ACC112 (cell line): ENCODE data around the gene SETD2.
"Not testable (repeated sequence)": the region's sequence is repeated elsewhere in the genome, so short reads cannot be mapped to it uniquely, and the experiment has no call there.

Experiments used
- H2AFZ ChIP-seq: fragments of 200-600 bp; sonication (generic); one replicate; pipeline ENCODE4 v1.6.0; 2017; ENCODE audit warnings: antibody characterized with exemption, low read length; ENCODE audit not compliant: unreplicated experiment
- H3K27ac ChIP-seq: fragments of 200-600 bp; sonication (generic); 2 replicates; pipeline ENCODE4 v1.5.1; 2014; ENCODE audit warnings: low read depth, mild to moderate bottlenecking, antibody characterized with exemption, low read length, moderate library complexity
- H3K27me3 ChIP-seq: fragments of 200-600 bp; sonication (generic); 2 replicates; pipeline ENCODE4 v1.6.1; 2014; ENCODE audit warnings: mild to moderate bottlenecking, antibody characterized with exemption, low read length, moderate library complexity, mixed read lengths; ENCODE audit not compliant: insufficient read depth
- H3K36me3 ChIP-seq: fragments of 200-600 bp; sonication (generic); 2 replicates; pipeline ENCODE4 v1.6.1; 2016; ENCODE audit warnings: mild to moderate bottlenecking, antibody characterized with exemption, low read length, moderate library complexity, mixed read lengths; ENCODE audit not compliant: insufficient read depth
- H3K4me1 ChIP-seq: fragments of 200-600 bp; sonication (generic); one replicate; pipeline ENCODE4 v1.6.1; 2016; ENCODE audit warnings: low read length, mixed read lengths; ENCODE audit not compliant: insufficient read depth, unreplicated experiment, control insufficient read depth
- H3K4me3 ChIP-seq: fragments of 200-600 bp; sonication (generic); 2 replicates; pipeline ENCODE4 v1.5.1; 2014; ENCODE audit warnings: mild to moderate bottlenecking, low read depth, low read length
- H3K79me2 ChIP-seq: fragments of 200-600 bp; sonication (generic); one replicate; pipeline ENCODE4 v1.6.0; 2016; ENCODE audit warnings: low read length; ENCODE audit not compliant: control insufficient read depth, unreplicated experiment, insufficient read depth

Gene SETD2

GRCh38 chr3:47164007-47164881 lies at the start of gene SETD2:
SETD2 (minus strand) TSS chr3:47164113; CDS start chr3:47163924, 189 bp downstream.
- Histone ChIP-seq H3K27ac (peak within 1 kb of the TSS; percentile 77), H3K79me2 (peaks cover 89% of the 10 kb centered on the region), H3K36me3 (no peaks in the 10 kb centered on the region), H3K27me3 (no peaks in the 10 kb centered on the region), H3K4me3 (peak within 1 kb of the TSS; percentile 90), H3K4me1 (peaks cover 26% of the 10 kb centered on the region), H2AFZ (peak within 1 kb of the TSS; percentile 88)

- H2AFZ ChIP-seq, result no peak overlapping the region
- no peak overlapping the region for H3K4me3 ChIP-seq
- H3K27me3 ChIP-seq, result no peaks in the 10 kb centered on the region
- no peaks in the 10 kb centered on the region for H3K79me2 ChIP-seq
- no peaks in the 10 kb centered on the region for H3K4me1 ChIP-seq
- no peak overlapping the region for H3K27ac ChIP-seq
- H3K36me3 ChIP-seq, result no peaks in the 10 kb centered on the region
Measured at GRCh38 chr3:47210863-47211405, 47.0 kb upstream of the SETD2 start.

DNA sequence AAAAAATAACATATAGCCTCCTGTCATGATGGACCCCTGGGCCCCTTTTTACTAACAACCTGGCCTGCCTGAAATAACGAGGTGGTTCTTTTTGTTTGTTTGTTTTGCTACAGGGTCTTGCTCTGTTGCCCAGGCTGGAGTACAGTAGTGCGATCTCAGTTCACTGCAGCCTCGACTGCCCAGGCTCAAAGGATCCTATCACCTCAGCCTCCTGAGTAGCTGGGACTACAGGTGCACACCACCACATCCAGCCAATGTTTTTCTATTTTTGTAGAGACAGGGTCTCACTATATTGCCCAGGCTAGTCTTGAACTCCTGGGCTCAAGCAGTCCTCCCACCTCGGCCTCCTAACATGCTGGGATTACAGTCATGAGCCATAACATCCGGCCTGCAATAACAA lies 42.1 kb upstream of the SETD2 start:
- not testable (repeated sequence) for H3K4me1 ChIP-seq, H3K27ac ChIP-seq, H3K36me3 ChIP-seq, H3K27me3 ChIP-seq, H3K4me3 ChIP-seq, H3K79me2 ChIP-seq, H2AFZ ChIP-seq

- Histone ChIP-seq H2AFZ (no peak overlapping the region), H3K27me3 (no peaks in the 10 kb centered on the region), H3K79me2 (no peaks in the 10 kb centered on the region), H3K27ac (no peak overlapping the region), H3K4me1 (no peaks in the 10 kb centered on the region), H3K4me3 (no peak overlapping the region), H3K36me3 (no peaks in the 10 kb centered on the region)
Measured at GRCh38 chr3:47204875-47205274, 41.0 kb upstream of the SETD2 start.

DNA sequence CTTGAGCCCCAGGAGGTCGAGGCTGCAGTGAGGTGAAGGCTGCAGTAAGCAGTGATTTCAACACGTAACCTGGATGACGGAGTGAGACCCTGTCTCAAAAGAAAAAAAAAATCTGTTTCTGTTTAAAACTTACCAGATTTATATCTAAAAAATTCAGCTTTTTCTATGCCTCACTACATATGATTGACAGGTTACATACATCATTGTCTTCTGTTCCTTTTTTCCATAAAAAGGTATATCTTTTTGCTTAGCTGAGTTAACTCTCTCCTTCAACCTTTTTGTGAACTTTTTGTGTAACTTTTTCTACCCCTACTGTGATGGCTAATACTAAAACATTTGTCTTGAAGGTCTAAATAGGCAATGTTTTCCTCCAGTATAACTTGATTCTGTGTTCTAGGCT lies 38.6 kb upstream of the SETD2 start:
- Histone ChIP-seq H2AFZ (no peak overlapping the region), H3K36me3 (no peaks in the 10 kb centered on the region), H3K27ac (no peak overlapping the region), H3K79me2 (no peaks in the 10 kb centered on the region), H3K4me3 (no peak overlapping the region), H3K27me3 (no peaks in the 10 kb centered on the region), H3K4me1 (no peaks in the 10 kb centered on the region)

GRCh38 chr3:47197287-47197686 lies 33.4 kb upstream of the SETD2 start:
- Histone ChIP-seq H3K27me3 (no peaks in the 10 kb centered on the region), H2AFZ (no peak overlapping the region), H3K4me3 (no peak overlapping the region), H3K4me1 (no peaks in the 10 kb centered on the region), H3K27ac (no peak overlapping the region), H3K79me2 (no peaks in the 10 kb centered on the region), H3K36me3 (no peaks in the 10 kb centered on the region)

GRCh38 chr3:47194994-47195393 lies 31.1 kb upstream of the SETD2 start:
- H3K27me3 ChIP-seq, result no peaks in the 10 kb centered on the region
- no peak overlapping the region for H3K4me3 ChIP-seq
- H3K27ac ChIP-seq, result no peak overlapping the region
- H3K4me1 ChIP-seq, result no peaks in the 10 kb centered on the region
- H2AFZ ChIP-seq, result no peak overlapping the region
- no peaks in the 10 kb centered on the region for H3K36me3 ChIP-seq
- no peaks in the 10 kb centered on the region for H3K79me2 ChIP-seq

DNA sequence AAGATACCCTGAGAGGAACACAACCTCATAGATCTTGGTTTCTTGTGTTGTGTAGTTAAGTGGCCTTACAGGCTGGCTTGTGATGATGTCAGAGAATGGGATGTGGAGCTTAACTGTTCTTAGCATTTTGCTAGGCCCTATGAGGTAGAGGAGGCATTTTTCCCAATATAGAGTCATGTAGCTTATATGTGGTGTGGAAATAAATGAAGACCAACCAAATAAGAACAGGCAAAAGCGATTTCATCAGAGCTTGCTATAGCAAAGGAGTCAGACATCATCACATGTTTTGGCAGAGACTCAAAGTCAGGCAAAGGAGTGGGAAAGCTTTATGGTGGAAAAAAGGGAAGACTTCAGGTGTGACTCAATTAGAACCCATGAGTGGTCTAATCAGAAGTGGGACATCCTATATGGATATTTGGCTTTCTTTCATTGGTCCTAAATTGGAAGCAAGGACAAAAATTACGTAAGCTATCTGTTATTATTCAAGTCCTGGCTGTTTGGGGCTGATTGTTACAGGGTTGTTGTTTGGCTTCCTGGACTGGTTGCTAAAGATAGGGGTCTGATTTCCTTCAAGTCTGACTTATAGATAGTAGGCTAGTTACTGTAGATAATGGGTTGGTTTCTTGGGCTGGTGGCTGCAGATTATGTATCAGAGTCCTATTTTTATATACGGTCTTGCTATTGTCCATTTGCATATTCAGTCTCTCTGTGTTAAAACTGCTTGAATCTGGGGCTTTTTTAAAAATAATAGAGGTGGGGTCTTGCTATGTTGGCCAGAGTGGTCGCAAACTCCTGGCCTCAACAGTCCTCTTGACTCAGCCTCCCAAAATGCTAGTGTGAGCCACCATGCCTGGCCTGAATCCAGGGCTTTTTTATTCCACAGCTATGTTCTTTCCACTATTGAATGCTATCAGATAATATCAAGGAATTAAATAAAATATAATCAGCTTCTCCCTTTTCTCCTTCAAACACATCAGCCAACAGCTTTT lies 30.3 kb upstream of the SETD2 start:
- Histone ChIP-seq H3K27ac (no peak overlapping the region), H3K27me3 (no peaks in the 10 kb centered on the region), H2AFZ (no peak overlapping the region), H3K4me3 (no peak overlapping the region), H3K4me1 (no peaks in the 10 kb centered on the region), H3K36me3 (no peaks in the 10 kb centered on the region), H3K79me2 (no peaks in the 10 kb centered on the region)

GRCh38 chr3:47186285-47186684 lies 22.4 kb upstream of the SETD2 start:
- H3K27me3 ChIP-seq, result no peaks in the 10 kb centered on the region
- no peak overlapping the region for H3K4me3 ChIP-seq
- no peak overlapping the region for H3K27ac ChIP-seq
- no peaks in the 10 kb centered on the region for H3K4me1 ChIP-seq
- H3K79me2 ChIP-seq, result no peaks in the 10 kb centered on the region
- no peak overlapping the region for H2AFZ ChIP-seq
- no peaks in the 10 kb centered on the region for H3K36me3 ChIP-seq

GRCh38 chr3:47181685-47182084 lies 17.8 kb upstream of the SETD2 start:
- not testable (repeated sequence) for H3K27me3 ChIP-seq, H3K4me3 ChIP-seq, H3K36me3 ChIP-seq, H3K79me2 ChIP-seq, H2AFZ ChIP-seq, H3K4me1 ChIP-seq, H3K27ac ChIP-seq
